ENCODE data around the gene RFTN1. TPM values are rescaled to one million over a fixed set of nuclear protein-coding genes. Genes with fewer than 3 reads are reported as not detected.

Gene RFTN1
- total and polyA plus RNA-seq, 12 donors = 8.3 to 35.7 (median 17.4) TPM

- Histone ChIP-seq H3K36me3 (replicated peaks in 1 of 2) (no peaks in the 10 kb centered on the region), H3K27ac (no peak overlapping the region), H3K4me1 (replicated peaks in 1 of 2) (no peaks in the 10 kb centered on the region), H3K9me3 (replicated peaks in 1 of 3) (no peaks in the 10 kb centered on the region), H3K4me3 (no peak overlapping the region), H3K27me3 (no peaks in the 10 kb centered on the region)
- intact Hi-C loops (cut with DNase I) = no loop called here
- 65 to 79% (median 72%) methylated on average over 1 to 2 of the region's 2 CpGs for WGBS, 4 donors
- no peak for TF ChIP-seq POLR2A (IDR thresholded peaks at IDR 0.05)
- no peak for TF ChIP-seq CTCF (IDR thresholded peaks at IDR 0.05)
- no peak for DNase-seq
These were observed 203.9 kb downstream of the RFTN1 start for GRCh38 chr3:16309558-16309957.

GRCh38 chr3:16308727-16309126 is 204.8 kb downstream of the RFTN1 start:
- intact Hi-C loops (cut with DNase I) = no loop called here
- no peak for TF ChIP-seq CTCF (IDR thresholded peaks at IDR 0.05)
- TF ChIP-seq POLR2A (IDR thresholded peaks at IDR 0.05) = no peak
- Histone ChIP-seq H3K27ac (no peak overlapping the region), H3K4me1 (replicated peaks in 1 of 2) (no peaks in the 10 kb centered on the region), H3K36me3 (replicated peaks in 1 of 2) (no peaks in the 10 kb centered on the region), H3K4me3 (no peak overlapping the region), H3K27me3 (no peaks in the 10 kb centered on the region), H3K9me3 (replicated peaks in 1 of 3) (no peaks in the 10 kb centered on the region)
- no peak for DNase-seq
- WGBS, 4 donors = 91 to 97% (median 95%) methylated on average over 1 of the region's 1 CpG

GRCh38 chr3:16307832-16308531 is 205.5 kb downstream of the RFTN1 start:
- no peak overlapping the region for H3K27ac ChIP-seq
- no peaks in the 10 kb centered on the region for H3K27me3 ChIP-seq
- no peaks in the 10 kb centered on the region for H3K4me1 ChIP-seq (replicated peaks in 1 of 2)
- TF ChIP-seq POLR2A (IDR thresholded peaks at IDR 0.05) = no peak
- no peak for TF ChIP-seq CTCF (IDR thresholded peaks at IDR 0.05)
- no peak overlapping the region for H3K4me3 ChIP-seq
- DNase-seq = no peak
- 82 to 91% (median 86%) methylated on average over 5 of the region's 5 CpGs for WGBS, 4 donors
- intact Hi-C loops (cut with DNase I) = no loop called here
- no peaks in the 10 kb centered on the region for H3K36me3 ChIP-seq (replicated peaks in 1 of 2)
- H3K9me3 ChIP-seq (replicated peaks in 1 of 3) = no peaks in the 10 kb centered on the region

- WGBS, 4 donors = 89 to 95% (median 92%) methylated on average over 6 to 7 of the region's 7 CpGs
- H3K4me3 ChIP-seq = no peak overlapping the region
- no peaks in the 10 kb centered on the region for H3K36me3 ChIP-seq (replicated peaks in 1 of 2)
- H3K27ac ChIP-seq = no peak overlapping the region
- no peaks in the 10 kb centered on the region for H3K9me3 ChIP-seq (replicated peaks in 1 of 3)
- TF ChIP-seq CTCF (IDR thresholded peaks at IDR 0.05) (no peak), POLR2A (IDR thresholded peaks at IDR 0.05) (no peak)
- H3K27me3 ChIP-seq = no peaks in the 10 kb centered on the region
- intact Hi-C loops (cut with DNase I) = no loop called here
- DNase-seq = no peak
- no peaks in the 10 kb centered on the region for H3K4me1 ChIP-seq (replicated peaks in 1 of 2)
These were observed 208.4 kb downstream of the RFTN1 start for GRCh38 chr3:16305111-16305541.
